GM18873 (cell line): ENCODE results near the gene CTDNEP1.

ENCODE experiments used
- ATAC-seq: cut with Tn5 transposase; IDR thresholded peaks from one replicate; pipeline ENCODE4 v1.9.1; 2021; ENCODE audit warnings: mild to moderate bottlenecking, moderate library complexity, moderate number of reproducible peaks; ENCODE audit not compliant: unreplicated experiment, low FRiP score

CTDNEP1 gene

GRCh38 chr17:7232114-7232513 lies 19.4 kb downstream of the CTDNEP1 start:
- ATAC-seq, result no peak

- ATAC-seq, result no peak
Observed at GRCh38 chr17:7229504-7229903, 22.0 kb downstream of the CTDNEP1 start.

- no peak for ATAC-seq
Observed at GRCh38 chr17:7228920-7229319, 22.6 kb downstream of the CTDNEP1 start.

- no peak for ATAC-seq
Observed at GRCh38 chr17:7226721-7227710, 24.5 kb downstream of the CTDNEP1 start.

GRCh38 chr17:7225711-7226331 lies 25.7 kb downstream of the CTDNEP1 start:
- ATAC-seq, result no peak

GRCh38 chr17:7224661-7225111 lies 26.8 kb downstream of the CTDNEP1 start:
- no peak for ATAC-seq

- ATAC-seq, result no peak
Observed at GRCh38 chr17:7224110-7224509, 27.4 kb downstream of the CTDNEP1 start.

- ATAC-seq, result no peak
Observed at GRCh38 chr17:7223375-7223774, 28.2 kb downstream of the CTDNEP1 start.

GRCh38 chr17:7222972-7223292 lies 28.6 kb downstream of the CTDNEP1 start:
- no peak for ATAC-seq

- ATAC-seq, result no peak
Observed at GRCh38 chr17:7222093-7222971, 29.2 kb downstream of the CTDNEP1 start.

- no peak for ATAC-seq
Observed at GRCh38 chr17:7221278-7222092, 30.0 kb downstream of the CTDNEP1 start.

GRCh38 chr17:7220593-7221277 lies 30.8 kb downstream of the CTDNEP1 start:
- no peak for ATAC-seq

- no peak for ATAC-seq
Observed at GRCh38 chr17:7219812-7220592, 31.5 kb downstream of the CTDNEP1 start, which contains the start of the genes ACADVL and DLG4. ACADVL (plus strand) TSS chr17:7219938; CDS start chr17:7219985, 47 bp downstream. DLG4 (minus strand) TSS chr17:7219836.

GRCh38 chr17:7219229-7219811 lies 32.2 kb downstream of the CTDNEP1 start:
- no peak for ATAC-seq

- no peak for ATAC-seq
Observed at GRCh38 chr17:7218758-7219157, 32.8 kb downstream of the CTDNEP1 start.

- ATAC-seq, result no peak
Observed at GRCh38 chr17:7218166-7218565, 33.4 kb downstream of the CTDNEP1 start.

- no peak for ATAC-seq
Observed at GRCh38 chr17:7217113-7217987, 34.2 kb downstream of the CTDNEP1 start.
